NCI-H748 (cell line): ENCODE results near the gene SLCO2B1.

Experiments used
- DNase-seq: peaks from one replicate; lab custom pipeline; 2025; ENCODE audit not compliant: unreplicated experiment; lab: John Stamatoyannopoulos, UW

Gene SLCO2B1

GRCh38 chr11:75246006-75246670, 95.2 kb downstream of the SLCO2B1 start:
- DNase-seq = no peak

- no peak for DNase-seq
These were observed 95.9 kb downstream of the SLCO2B1 start for GRCh38 chr11:75246671-75247350.

GRCh38 chr11:75248924-75249256, 98.0 kb downstream of the SLCO2B1 start:
- no peak for DNase-seq

GRCh38 chr11:75249704-75250103, 98.8 kb downstream of the SLCO2B1 start:
- DNase-seq = no peak

GRCh38 chr11:75254326-75254725, 103.4 kb downstream of the SLCO2B1 start:
- DNase-seq = no peak
